ENCODE results near the gene PREPL. TPM values are rescaled to one million over a fixed set of nuclear protein-coding genes. Genes with fewer than 3 reads are reported as not detected.

Gene PREPL
- total and polyA plus RNA-seq, 2 of the 13 experiments (the other 11 are each of a cell fraction or from before 2014, with no cell fraction given), result 19.7 to 34.3 TPM

DNA sequence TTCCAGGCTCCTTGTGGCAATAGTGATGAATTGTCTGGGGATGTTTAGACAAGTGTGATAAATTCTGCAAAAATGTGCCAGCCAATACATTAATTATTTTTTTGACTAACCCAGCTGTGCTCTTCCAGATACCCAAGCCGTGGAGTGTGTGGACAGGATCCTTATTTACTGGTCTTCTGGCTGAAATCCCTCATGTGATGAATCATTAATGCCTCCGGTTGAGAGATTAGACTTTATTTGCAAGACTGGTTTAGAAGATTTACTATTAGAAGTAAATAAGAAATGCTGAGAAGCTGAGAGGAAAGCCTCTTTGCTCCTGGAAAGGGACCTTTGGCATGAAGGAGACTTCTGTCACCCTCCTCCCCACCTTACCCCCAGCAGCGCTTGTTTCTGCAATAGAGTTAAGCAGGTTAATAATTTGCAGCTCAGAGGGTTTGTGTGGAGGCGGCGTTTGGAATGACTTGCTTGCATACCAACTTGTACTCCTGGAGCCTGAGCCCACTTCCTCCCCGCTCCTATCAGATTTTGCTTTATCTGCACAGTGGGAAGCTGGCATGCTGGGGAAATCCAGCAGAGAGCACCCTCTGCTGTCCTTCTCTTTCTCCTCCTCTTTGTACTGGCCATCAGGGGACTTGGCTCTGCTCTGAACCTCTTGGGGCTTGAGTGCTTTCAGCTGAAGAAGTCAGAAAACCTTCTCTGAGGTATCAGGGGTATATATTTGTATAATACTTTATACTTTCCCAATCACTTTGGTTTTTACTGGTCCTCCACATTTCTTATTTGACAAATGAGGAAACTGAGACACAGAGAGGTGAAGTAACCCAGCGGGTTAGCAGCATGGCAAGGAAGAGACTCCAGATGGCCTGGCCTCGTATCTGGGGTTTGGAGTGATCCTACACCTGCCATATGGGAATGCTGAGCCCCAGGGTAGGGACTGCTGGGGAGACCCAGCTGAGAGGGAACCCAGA lies 69.7 kb downstream of the PREPL start (continued):
- TF ChIP-seq, protein P1, sequence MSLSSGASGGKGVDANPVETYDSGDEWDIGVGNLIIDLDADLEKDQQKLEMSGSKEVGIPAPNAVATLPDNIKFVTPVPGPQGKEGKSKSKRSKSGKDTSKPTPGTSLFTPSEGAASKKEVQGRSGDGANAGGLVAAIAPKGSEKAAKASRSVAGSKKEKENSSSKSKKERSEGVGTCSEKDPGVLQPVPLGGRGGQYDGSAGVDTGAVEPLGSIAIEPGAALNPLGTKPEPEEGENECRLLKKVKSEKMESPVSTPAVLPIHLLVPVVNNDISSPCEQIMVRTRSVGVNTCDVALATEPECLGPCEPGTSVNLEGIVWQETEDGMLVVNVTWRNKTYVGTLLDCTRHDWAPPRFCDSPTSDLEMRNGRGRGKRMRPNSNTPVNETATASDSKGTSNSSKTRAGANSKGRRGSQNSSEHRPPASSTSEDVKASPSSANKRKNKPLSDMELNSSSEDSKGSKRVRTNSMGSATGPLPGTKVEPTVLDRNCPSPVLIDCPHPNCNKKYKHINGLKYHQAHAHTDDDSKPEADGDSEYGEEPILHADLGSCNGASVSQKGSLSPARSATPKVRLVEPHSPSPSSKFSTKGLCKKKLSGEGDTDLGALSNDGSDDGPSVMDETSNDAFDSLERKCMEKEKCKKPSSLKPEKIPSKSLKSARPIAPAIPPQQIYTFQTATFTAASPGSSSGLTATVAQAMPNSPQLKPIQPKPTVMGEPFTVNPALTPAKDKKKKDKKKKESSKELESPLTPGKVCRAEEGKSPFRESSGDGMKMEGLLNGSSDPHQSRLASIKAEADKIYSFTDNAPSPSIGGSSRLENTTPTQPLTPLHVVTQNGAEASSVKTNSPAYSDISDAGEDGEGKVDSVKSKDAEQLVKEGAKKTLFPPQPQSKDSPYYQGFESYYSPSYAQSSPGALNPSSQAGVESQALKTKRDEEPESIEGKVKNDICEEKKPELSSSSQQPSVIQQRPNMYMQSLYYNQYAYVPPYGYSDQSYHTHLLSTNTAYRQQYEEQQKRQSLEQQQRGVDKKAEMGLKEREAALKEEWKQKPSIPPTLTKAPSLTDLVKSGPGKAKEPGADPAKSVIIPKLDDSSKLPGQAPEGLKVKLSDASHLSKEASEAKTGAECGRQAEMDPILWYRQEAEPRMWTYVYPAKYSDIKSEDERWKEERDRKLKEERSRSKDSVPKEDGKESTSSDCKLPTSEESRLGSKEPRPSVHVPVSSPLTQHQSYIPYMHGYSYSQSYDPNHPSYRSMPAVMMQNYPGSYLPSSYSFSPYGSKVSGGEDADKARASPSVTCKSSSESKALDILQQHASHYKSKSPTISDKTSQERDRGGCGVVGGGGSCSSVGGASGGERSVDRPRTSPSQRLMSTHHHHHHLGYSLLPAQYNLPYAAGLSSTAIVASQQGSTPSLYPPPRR (CRISPR knock-in tag; IDR thresholded peaks at IDR 0.05; ENCODE audit: borderline replicate concordance), result 0 out of 2 replicates have a peak, but pooled peaks have one; percentile 37
- TF ChIP-seq ELF3 (CRISPR knock-in tag; IDR thresholded peaks at IDR 0.05) (peak; percentile 95), SAP130 (CRISPR knock-in tag; IDR thresholded peaks at IDR 0.05; ENCODE audit: low read depth) (peak; percentile 71), ZNF138 (CRISPR knock-in tag; IDR thresholded peaks at IDR 0.05; ENCODE audit: low read depth) (no peak), ERF (CRISPR knock-in tag; IDR thresholded peaks at IDR 0.05) (peak; percentile 93), CCDC6 (CRISPR knock-in tag; IDR thresholded peaks at IDR 0.05) (peak; percentile 45; the same call in 1 of the 2 replicates), ZNF83 (CRISPR knock-in tag; IDR thresholded peaks at IDR 0.05; ENCODE audit: borderline replicate concordance) (no peak), BHLHE40 (IDR thresholded peaks at IDR 0.05; ENCODE audit: low read length) (no peak)
- TF ChIP-seq, protein P2, sequence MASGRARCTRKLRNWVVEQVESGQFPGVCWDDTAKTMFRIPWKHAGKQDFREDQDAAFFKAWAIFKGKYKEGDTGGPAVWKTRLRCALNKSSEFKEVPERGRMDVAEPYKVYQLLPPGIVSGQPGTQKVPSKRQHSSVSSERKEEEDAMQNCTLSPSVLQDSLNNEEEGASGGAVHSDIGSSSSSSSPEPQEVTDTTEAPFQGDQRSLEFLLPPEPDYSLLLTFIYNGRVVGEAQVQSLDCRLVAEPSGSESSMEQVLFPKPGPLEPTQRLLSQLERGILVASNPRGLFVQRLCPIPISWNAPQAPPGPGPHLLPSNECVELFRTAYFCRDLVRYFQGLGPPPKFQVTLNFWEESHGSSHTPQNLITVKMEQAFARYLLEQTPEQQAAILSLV (CRISPR knock-in tag; IDR thresholded peaks at IDR 0.05; ENCODE audit: borderline replicate concordance), result peak; percentile 39; the same call in 1 of the 2 replicates
- TF ChIP-seq, protein P3, sequence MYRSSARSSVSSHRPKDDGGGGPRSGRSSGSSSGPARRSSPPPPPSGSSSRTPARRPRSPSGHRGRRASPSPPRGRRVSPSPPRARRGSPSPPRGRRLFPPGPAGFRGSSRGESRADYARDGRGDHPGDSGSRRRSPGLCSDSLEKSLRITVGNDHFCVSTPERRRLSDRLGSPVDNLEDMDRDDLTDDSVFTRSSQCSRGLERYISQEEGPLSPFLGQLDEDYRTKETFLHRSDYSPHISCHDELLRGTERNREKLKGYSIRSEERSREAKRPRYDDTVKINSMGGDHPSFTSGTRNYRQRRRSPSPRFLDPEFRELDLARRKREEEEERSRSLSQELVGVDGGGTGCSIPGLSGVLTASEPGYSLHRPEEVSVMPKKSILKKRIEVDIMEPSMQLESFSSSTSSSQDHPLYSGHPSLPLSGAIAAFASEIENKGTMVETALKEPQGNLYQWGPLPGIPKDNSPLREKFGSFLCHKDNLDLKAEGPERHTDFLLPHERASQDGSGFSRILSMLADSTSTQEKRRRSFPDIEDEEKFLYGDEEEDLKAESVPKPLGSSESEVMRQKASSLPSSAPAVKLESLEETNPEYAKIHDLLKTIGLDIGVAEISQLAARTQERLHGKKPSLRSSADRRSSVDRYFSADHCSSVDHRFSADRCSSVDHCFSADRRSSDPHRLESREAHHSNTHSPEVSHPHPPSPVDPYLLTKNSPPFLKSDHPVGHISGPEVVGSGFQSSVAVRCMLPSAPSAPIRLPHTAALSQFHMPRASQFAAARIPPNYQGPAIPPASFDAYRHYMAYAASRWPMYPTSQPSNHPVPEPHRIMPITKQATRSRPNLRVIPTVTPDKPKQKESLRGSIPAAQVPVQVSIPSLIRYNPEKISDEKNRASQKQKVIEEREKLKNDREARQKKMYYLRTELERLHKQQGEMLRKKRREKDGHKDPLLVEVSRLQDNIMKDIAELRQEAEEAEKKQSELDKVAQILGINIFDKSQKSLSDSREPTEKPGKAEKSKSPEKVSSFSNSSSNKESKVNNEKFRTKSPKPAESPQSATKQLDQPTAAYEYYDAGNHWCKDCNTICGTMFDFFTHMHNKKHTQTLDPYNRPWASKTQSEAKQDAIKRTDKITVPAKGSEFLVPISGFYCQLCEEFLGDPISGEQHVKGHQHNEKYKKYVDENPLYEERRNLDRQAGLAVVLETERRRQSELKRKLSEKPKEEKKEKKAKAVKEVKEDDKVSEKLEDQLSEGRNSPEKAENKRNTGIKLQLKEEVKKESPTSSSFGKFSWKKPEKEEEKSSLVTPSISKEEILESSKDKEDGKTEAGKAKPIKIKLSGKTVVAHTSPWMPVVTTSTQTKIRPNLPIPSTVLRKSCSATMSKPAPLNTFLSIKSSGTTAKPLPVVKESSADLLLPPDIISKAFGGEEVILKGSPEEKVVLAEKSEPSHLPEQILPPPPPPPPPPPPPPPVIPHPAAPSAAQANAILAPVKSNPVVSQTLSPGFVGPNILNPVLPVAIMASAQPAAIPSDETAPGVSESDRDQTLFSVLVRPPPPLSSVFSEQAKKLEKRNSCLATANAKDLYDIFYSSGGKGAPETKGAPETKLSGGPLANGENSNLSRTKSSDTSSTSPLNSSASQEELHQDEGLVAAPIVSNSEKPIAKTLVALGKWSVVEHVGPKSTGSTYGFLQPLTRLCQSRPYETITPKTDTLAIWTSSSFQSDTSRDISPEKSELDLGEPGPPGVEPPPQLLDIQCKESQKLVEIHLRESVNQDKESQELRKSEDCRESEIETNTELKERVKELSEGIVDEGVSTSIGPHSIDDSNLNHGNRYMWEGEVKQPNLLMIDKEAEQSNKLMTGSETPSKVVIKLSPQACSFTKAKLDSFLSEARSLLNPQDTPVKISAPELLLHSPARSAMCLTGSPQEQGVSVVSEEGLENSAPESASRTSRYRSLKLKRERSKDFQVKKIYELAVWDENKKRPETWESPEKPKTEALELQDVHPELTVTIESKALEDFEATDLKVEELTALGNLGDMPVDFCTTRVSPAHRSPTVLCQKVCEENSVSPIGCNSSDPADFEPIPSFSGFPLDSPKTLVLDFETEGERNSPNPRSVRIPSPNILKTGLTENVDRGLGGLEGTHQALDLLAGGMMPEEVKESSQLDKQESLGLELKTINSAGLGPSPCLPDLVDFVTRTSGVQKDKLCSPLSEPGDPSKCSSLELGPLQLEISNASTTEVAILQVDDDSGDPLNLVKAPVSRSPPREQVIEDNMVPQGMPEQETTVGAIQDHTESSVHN (CRISPR knock-in tag; IDR thresholded peaks at IDR 0.05), result no peak
- TF ChIP-seq, protein P4, sequence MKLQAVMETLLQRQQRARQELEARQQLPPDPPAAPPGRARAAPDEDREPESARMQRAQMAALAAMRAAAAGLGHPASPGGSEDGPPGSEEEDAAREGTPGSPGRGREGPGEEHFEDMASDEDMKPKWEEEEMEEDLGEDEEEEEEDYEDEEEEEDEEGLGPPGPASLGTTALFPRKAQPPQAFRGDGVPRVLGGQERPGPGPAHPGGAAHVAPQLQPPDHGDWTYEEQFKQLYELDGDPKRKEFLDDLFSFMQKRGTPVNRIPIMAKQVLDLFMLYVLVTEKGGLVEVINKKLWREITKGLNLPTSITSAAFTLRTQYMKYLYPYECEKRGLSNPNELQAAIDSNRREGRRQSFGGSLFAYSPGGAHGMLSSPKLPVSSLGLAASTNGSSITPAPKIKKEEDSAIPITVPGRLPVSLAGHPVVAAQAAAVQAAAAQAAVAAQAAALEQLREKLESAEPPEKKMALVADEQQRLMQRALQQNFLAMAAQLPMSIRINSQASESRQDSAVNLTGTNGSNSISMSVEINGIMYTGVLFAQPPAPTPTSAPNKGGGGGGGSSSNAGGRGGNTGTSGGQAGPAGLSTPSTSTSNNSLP (IDR thresholded peaks at IDR 0.05; ENCODE audit: low read depth, low read length), result peak; percentile 80; the same call in 1 of the 2 replicates
